ENCODE data around the gene ATXN7L3B. TPM values are rescaled to one million over a fixed set of nuclear protein-coding genes. Genes with fewer than 3 reads are reported as not detected.

The ATXN7L3B gene
- total RNA-seq, 3 donors from 2014 or later (not counting 1 experiment from before 2014, with no cell fraction given): 49.0 to 61.4 (median 51.6) TPM

GRCh38 chr12:74539765-74540526, 2.3 kb downstream of the ATXN7L3B start:
- H3K27me3 Mint-ChIP-seq (ENCODE audit: low read depth in 2 of 2): no peaks in the 10 kb centered on the region
- Histone ChIP-seq H3K36me3 (ENCODE audit: control insufficient read depth, insufficient read depth, low read length) (peaks cover 14% of the 10 kb centered on the region), H3K27me3 (ENCODE audit: control insufficient read depth, insufficient read depth, low read length) (no peaks in the 10 kb centered on the region), H3K4me1 (ENCODE audit: control insufficient read depth, insufficient read depth, low read length) (peaks cover 27% of the 10 kb centered on the region), H3K4me3 (ENCODE audit: low read length) (no peak overlapping the region), H3K9me3 (ENCODE audit: control insufficient read depth, insufficient read depth, low read length) (no peaks in the 10 kb centered on the region), H3K27ac (ENCODE audit: low read length) (peak overlapping the region; percentile 94)
- ATAC-seq: no peak
- 79% methylated on average over 5 of the region's 6 CpGs for WGBS (ENCODE audit: insufficient coverage)
- no peaks in the 10 kb centered on the region for H3K9me3 Mint-ChIP-seq
- H3K4me1 Mint-ChIP-seq: peaks cover 57 to 73% of the 10 kb centered on the region in 2 donors
- peak overlapping the region; percentile 98 for H3K4me3 Mint-ChIP-seq
- intact Hi-C loops (cut with micrococcal nuclease): loop anchor here (5.0 to 10.0 kb wide), 2 partner anchors 55 to 518 kb away; no protein-coding TSS in a partner anchor
- TF ChIP-seq, protein P1, sequence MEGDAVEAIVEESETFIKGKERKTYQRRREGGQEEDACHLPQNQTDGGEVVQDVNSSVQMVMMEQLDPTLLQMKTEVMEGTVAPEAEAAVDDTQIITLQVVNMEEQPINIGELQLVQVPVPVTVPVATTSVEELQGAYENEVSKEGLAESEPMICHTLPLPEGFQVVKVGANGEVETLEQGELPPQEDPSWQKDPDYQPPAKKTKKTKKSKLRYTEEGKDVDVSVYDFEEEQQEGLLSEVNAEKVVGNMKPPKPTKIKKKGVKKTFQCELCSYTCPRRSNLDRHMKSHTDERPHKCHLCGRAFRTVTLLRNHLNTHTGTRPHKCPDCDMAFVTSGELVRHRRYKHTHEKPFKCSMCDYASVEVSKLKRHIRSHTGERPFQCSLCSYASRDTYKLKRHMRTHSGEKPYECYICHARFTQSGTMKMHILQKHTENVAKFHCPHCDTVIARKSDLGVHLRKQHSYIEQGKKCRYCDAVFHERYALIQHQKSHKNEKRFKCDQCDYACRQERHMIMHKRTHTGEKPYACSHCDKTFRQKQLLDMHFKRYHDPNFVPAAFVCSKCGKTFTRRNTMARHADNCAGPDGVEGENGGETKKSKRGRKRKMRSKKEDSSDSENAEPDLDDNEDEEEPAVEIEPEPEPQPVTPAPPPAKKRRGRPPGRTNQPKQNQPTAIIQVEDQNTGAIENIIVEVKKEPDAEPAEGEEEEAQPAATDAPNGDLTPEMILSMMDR (IDR thresholded peaks at IDR 0.05): no peak
- peaks cover 6% of the 10 kb centered on the region for H3K36me3 Mint-ChIP-seq
- H3K27ac Mint-ChIP-seq: peak overlapping the region; percentile 99
- DNase-seq: no peak

DNA sequence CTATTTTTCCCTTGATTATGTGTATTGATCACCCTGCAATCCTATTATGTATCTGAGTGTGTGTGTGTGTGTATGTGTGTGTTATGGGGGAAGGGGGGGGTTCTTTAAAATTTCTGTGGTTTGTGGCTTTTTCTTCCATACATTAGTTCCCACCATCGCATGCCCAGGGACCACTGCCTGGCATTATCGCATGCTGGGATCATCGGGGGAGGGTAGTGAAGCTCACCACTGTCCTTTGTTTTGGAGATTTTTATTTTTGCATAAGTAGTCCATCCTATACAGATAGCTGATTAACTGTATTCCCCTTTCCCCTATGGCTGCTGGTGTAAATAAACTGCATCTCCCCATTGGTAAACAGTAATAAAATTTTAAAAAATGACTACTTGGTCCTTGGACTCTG, 3.4 kb downstream of the ATXN7L3B start:
- H3K4me1 ChIP-seq (ENCODE audit: control insufficient read depth, insufficient read depth, low read length): peaks cover 27% of the 10 kb centered on the region
- WGBS (ENCODE audit: insufficient coverage): no CpG with 5 or more reads among the region's 3 CpGs
- no peaks in the 10 kb centered on the region for H3K9me3 ChIP-seq (ENCODE audit: control insufficient read depth, insufficient read depth, low read length)
- peaks cover 14% of the 10 kb centered on the region for H3K36me3 ChIP-seq (ENCODE audit: control insufficient read depth, insufficient read depth, low read length)
- no peaks in the 10 kb centered on the region for H3K9me3 Mint-ChIP-seq
- H3K4me1 Mint-ChIP-seq: peaks cover 57 to 73% of the 10 kb centered on the region in 2 donors
- intact Hi-C loops (cut with micrococcal nuclease): no loop called here
- H3K27me3 Mint-ChIP-seq (ENCODE audit: low read depth in 2 of 2): no peaks in the 10 kb centered on the region
- TF ChIP-seq, protein P1 (IDR thresholded peaks at IDR 0.05): no peak
- H3K36me3 Mint-ChIP-seq: peaks cover 6% of the 10 kb centered on the region
- H3K4me3 ChIP-seq (ENCODE audit: low read length): no peak overlapping the region
- H3K27ac Mint-ChIP-seq: peak overlapping the region; percentile 99
- no peak overlapping the region for H3K27ac ChIP-seq (ENCODE audit: low read length)
- H3K4me3 Mint-ChIP-seq: peak overlapping the region; percentile 66
- DNase-seq (no peak), ATAC-seq (no peak)
- H3K27me3 ChIP-seq (ENCODE audit: control insufficient read depth, insufficient read depth, low read length): no peaks in the 10 kb centered on the region

DNA sequence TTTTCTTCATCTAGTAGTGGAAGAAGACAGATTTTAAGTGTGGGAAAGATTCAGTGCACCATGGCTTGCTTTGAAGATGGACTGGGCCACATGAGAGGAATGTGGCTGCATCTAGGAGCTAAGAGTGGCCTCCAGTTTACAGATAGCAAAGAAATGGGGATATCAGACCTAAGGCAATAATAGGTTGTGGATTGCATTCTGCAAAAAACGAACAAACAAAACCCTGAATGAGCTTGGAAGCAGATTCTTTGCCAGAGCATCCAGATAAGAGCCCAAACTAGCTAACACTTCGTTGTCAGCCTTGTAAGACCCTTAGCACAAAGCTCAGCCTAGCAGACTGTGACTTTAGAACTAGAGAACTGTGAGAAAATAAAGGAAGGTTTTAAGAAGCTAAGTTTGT, 9.6 kb downstream of the ATXN7L3B start:
- Histone ChIP-seq H3K36me3 (ENCODE audit: control insufficient read depth, insufficient read depth, low read length) (no peaks in the 10 kb centered on the region), H3K4me3 (ENCODE audit: low read length) (no peak overlapping the region), H3K9me3 (ENCODE audit: control insufficient read depth, insufficient read depth, low read length) (no peaks in the 10 kb centered on the region), H3K4me1 (ENCODE audit: control insufficient read depth, insufficient read depth, low read length) (no peaks in the 10 kb centered on the region), H3K27ac (ENCODE audit: low read length) (no peak overlapping the region), H3K27me3 (ENCODE audit: control insufficient read depth, insufficient read depth, low read length) (no peaks in the 10 kb centered on the region)
- Mint-ChIP-seq H3K36me3 (no peaks in the 10 kb centered on the region), H3K4me1 (peaks cover 10 to 20% of the 10 kb centered on the region in 2 donors), H3K4me3 (no peak overlapping the region), H3K27me3 (ENCODE audit: low read depth in 2 of 2) (no peaks in the 10 kb centered on the region), H3K9me3 (no peaks in the 10 kb centered on the region), H3K27ac (peak overlapping the region in 1 of 2 donors; percentile 44)
- intact Hi-C loops (cut with micrococcal nuclease): no loop called here
- WGBS (ENCODE audit: insufficient coverage): 93% methylated on average over 2 of the region's 2 CpGs
- ATAC-seq: no peak
- TF ChIP-seq, protein P1 (IDR thresholded peaks at IDR 0.05): no peak
- no peak for DNase-seq
